NCI-H128 (cell line): ENCODE results near the gene PTPRM.

Source experiments
- DNase-seq: peaks from one replicate; lab custom pipeline; 2025; ENCODE audit not compliant: unreplicated experiment; lab: John Stamatoyannopoulos, UW

The PTPRM gene

GRCh38 chr18:8448130-8448529 lies 881.0 kb downstream of the PTPRM start:
- DNase-seq: no peak

- DNase-seq: no peak
These were observed 882.9 kb downstream of the PTPRM start for GRCh38 chr18:8450013-8450412.

- no peak for DNase-seq
These were observed 884.0 kb downstream of the PTPRM start for GRCh38 chr18:8450898-8451665.

- DNase-seq: no peak
These were observed 886.4 kb downstream of the PTPRM start for GRCh38 chr18:8453528-8453927.

GRCh38 chr18:8454136-8454535 lies 887.0 kb downstream of the PTPRM start:
- no peak for DNase-seq

GRCh38 chr18:8455661-8456614 lies 888.8 kb downstream of the PTPRM start:
- DNase-seq: no peak
